Measurements from ENCODE around the gene KIR3DL2. TPM values are rescaled to one million over a fixed set of nuclear protein-coding genes. Genes with fewer than 3 reads are reported as not detected.
"Not testable (repeated sequence)": the region's sequence is repeated elsewhere in the genome, so short reads cannot be mapped to it uniquely, and the experiment has no call there.

Gene KIR3DL2
- polyA plus RNA-seq, 1 donor from 2014 or later, result not detected

DNA sequence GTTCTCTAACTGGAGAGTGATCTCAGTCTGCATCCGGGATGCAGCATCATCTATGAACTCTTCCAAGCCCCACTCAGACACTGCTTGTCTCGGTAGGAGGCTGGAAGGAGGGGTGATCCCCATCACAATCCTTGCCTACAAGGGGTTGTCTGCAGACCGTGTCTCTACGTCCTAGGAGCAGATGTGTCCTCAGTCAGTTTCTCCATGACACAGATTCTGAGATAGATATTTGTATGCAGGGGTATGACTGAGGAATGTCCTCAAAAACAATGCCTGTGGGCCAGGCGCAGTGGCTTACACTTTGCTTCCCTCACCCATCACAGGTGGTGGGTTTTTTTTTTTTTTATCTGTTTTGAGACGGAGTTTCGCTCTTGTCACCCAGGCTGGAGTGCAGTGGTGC lies 56.6 kb downstream of the KIR3DL2 start:
- no peak overlapping the region for H3K4me3 ChIP-seq (ENCODE audit: low read length)
- H3K9me2 ChIP-seq (ENCODE audit: insufficient read depth, low read length), result no peaks in the 10 kb centered on the region
- H4K20me1 ChIP-seq (ENCODE audit: insufficient read depth), result no peaks in the 10 kb centered on the region
- no peaks in the 10 kb centered on the region for H3K79me2 ChIP-seq (replicated peaks; ENCODE audit: insufficient read depth, low read length)
- H3K4me2 ChIP-seq (ENCODE audit: low read length), result no peak overlapping the region
- no peak overlapping the region for H3K27ac ChIP-seq (ENCODE audit: low read length)
- no peak for TF ChIP-seq POLR2AphosphoS5 (IDR thresholded peaks at IDR 0.05)
- no peak for TF ChIP-seq RAD21 (conservative IDR thresholded peaks at IDR 0.05)
- TF ChIP-seq, protein P1, sequence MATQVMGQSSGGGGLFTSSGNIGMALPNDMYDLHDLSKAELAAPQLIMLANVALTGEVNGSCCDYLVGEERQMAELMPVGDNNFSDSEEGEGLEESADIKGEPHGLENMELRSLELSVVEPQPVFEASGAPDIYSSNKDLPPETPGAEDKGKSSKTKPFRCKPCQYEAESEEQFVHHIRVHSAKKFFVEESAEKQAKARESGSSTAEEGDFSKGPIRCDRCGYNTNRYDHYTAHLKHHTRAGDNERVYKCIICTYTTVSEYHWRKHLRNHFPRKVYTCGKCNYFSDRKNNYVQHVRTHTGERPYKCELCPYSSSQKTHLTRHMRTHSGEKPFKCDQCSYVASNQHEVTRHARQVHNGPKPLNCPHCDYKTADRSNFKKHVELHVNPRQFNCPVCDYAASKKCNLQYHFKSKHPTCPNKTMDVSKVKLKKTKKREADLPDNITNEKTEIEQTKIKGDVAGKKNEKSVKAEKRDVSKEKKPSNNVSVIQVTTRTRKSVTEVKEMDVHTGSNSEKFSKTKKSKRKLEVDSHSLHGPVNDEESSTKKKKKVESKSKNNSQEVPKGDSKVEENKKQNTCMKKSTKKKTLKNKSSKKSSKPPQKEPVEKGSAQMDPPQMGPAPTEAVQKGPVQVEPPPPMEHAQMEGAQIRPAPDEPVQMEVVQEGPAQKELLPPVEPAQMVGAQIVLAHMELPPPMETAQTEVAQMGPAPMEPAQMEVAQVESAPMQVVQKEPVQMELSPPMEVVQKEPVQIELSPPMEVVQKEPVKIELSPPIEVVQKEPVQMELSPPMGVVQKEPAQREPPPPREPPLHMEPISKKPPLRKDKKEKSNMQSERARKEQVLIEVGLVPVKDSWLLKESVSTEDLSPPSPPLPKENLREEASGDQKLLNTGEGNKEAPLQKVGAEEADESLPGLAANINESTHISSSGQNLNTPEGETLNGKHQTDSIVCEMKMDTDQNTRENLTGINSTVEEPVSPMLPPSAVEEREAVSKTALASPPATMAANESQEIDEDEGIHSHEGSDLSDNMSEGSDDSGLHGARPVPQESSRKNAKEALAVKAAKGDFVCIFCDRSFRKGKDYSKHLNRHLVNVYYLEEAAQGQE (IDR thresholded peaks at IDR 0.05; ENCODE audit: borderline replicate concordance), result no peak
- no peak for TF ChIP-seq EZH2 (IDR thresholded peaks at IDR 0.05; ENCODE audit: borderline replicate concordance, insufficient read depth, low read length, poor library complexity, severe bottlenecking)
- no peak for TF ChIP-seq MXI1 (conservative IDR thresholded peaks at IDR 0.05; ENCODE audit: poor library complexity, severe bottlenecking)
- no peak for TF ChIP-seq SMC3 (conservative IDR thresholded peaks at IDR 0.05; ENCODE audit: poor library complexity)
- TF ChIP-seq, protein P2, sequence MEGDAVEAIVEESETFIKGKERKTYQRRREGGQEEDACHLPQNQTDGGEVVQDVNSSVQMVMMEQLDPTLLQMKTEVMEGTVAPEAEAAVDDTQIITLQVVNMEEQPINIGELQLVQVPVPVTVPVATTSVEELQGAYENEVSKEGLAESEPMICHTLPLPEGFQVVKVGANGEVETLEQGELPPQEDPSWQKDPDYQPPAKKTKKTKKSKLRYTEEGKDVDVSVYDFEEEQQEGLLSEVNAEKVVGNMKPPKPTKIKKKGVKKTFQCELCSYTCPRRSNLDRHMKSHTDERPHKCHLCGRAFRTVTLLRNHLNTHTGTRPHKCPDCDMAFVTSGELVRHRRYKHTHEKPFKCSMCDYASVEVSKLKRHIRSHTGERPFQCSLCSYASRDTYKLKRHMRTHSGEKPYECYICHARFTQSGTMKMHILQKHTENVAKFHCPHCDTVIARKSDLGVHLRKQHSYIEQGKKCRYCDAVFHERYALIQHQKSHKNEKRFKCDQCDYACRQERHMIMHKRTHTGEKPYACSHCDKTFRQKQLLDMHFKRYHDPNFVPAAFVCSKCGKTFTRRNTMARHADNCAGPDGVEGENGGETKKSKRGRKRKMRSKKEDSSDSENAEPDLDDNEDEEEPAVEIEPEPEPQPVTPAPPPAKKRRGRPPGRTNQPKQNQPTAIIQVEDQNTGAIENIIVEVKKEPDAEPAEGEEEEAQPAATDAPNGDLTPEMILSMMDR (IDR thresholded peaks at IDR 0.05; ENCODE audit: poor library complexity, severe bottlenecking), result no peak
- TF ChIP-seq TAF1 (IDR thresholded peaks at IDR 0.05; ENCODE audit: low read depth), result no peak
- no peak for TF ChIP-seq EP300 (conservative IDR thresholded peaks at IDR 0.05; ENCODE audit: poor library complexity, severe bottlenecking)
- H2AFZ ChIP-seq (ENCODE audit: low read depth, low read length), result no peak overlapping the region
- no peaks in the 10 kb centered on the region for H3K9me3 ChIP-seq (ENCODE audit: low read length)
- H3F3A ChIP-seq (ENCODE audit: insufficient read depth, low read length, poor library complexity, severe bottlenecking), result no peaks in the 10 kb centered on the region
- H3K36me3 ChIP-seq (ENCODE audit: insufficient read depth, low read length), result no peaks in the 10 kb centered on the region
- H3K9ac ChIP-seq (ENCODE audit: low read length), result no peak overlapping the region
- no peaks in the 10 kb centered on the region for H3K27me3 ChIP-seq (ENCODE audit: insufficient read depth, low read depth, low read length)

DNA sequence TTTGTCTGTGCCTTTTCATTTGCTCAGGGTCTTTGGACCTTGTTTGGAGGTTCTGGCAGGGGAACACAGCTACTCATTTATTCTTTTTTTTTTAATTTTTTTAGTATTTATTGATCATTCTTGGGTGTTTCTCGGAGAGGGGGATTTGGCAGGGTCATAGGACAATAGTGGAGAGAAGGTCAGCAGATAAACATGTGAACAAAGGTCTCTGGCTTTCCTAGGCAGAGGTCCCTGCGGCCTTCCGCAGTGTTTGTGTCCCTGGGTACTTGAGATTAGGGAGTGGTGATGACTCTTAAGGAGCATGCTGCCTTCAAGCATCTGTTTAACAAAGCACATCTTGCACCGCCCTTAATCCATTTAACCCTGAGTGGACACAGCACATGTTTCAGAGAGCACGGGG lies 57.7 kb downstream of the KIR3DL2 start:
- H3K4me2 ChIP-seq (ENCODE audit: low read length); H3K79me2 ChIP-seq (replicated peaks; ENCODE audit: insufficient read depth, low read length); H3K36me3 ChIP-seq (ENCODE audit: insufficient read depth, low read length); H3K9me3 ChIP-seq (ENCODE audit: low read length); H3K9ac ChIP-seq (ENCODE audit: low read length); H2AFZ ChIP-seq (ENCODE audit: low read depth, low read length); H4K20me1 ChIP-seq (ENCODE audit: insufficient read depth); H3K4me3 ChIP-seq (ENCODE audit: low read length); H3K9me2 ChIP-seq (ENCODE audit: insufficient read depth, low read length); H3K27ac ChIP-seq (ENCODE audit: low read length); H3F3A ChIP-seq (ENCODE audit: insufficient read depth, low read length, poor library complexity, severe bottlenecking); H3K27me3 ChIP-seq (ENCODE audit: insufficient read depth, low read depth, low read length): not testable (repeated sequence)

Small RNA genes within 50 kb of the gene (small RNA-seq; reads per million reads assigned to genes)
- gene RNU6-222P, result 0.10 to 2.9 (median 0.55) reads per million in 3 experiments

Other genes starting within 250 kb of the KIR3DL2 start
- gene LILRB1, start 220.0 kb upstream of the KIR3DL2 start, polyA plus RNA-seq, result not detected in 2 replicates
- not detected in 2 replicates for gene LILRB4, start 187.5 kb upstream of the KIR3DL2 start, polyA plus RNA-seq
- gene KIR3DL3, start 126.0 kb upstream of the KIR3DL2 start, polyA plus RNA-seq, result not detected in 2 replicates
- not detected in 2 replicates for gene KIR2DL3, start 111.9 kb upstream of the KIR3DL2 start, polyA plus RNA-seq
- not detected in 2 replicates for gene KIR2DL1, start 80.7 kb upstream of the KIR3DL2 start, polyA plus RNA-seq
- gene KIR2DL4, start 46.8 kb upstream of the KIR3DL2 start, polyA plus RNA-seq, result not detected in 2 replicates
- gene KIR3DL1, start 34.0 kb upstream of the KIR3DL2 start, polyA plus RNA-seq, result not detected in 2 replicates
- not detected in 2 replicates for gene KIR2DS4, start 17.8 kb upstream of the KIR3DL2 start, polyA plus RNA-seq
- not detected in 2 replicates for gene FCAR, start 23.8 kb downstream of the KIR3DL2 start, polyA plus RNA-seq
- not detected in 2 replicates for gene NCR1, start 55.7 kb downstream of the KIR3DL2 start, polyA plus RNA-seq
- not detected in 2 replicates for gene NLRP7, start 97.1 kb downstream of the KIR3DL2 start, polyA plus RNA-seq
- gene NLRP2, start 115.9 kb downstream of the KIR3DL2 start, polyA plus RNA-seq, result not detected in 2 replicates
- gene GP6, start 187.8 kb downstream of the KIR3DL2 start, polyA plus RNA-seq, result 0.31 TPM in 1 of 2 replicates, not detected in the other
- 9.8 and 14.2 TPM in 2 replicates for gene RDH13, start 212.7 kb downstream of the KIR3DL2 start, polyA plus RNA-seq
- gene EPS8L1, start 225.4 kb downstream of the KIR3DL2 start, polyA plus RNA-seq, result 25.5 and 28.0 TPM in 2 replicates

All from neural cell (in vitro differentiated cells).